SK-N-SH treated with all-trans-retinoic acid at 6 μM for 48 hours (cell line): ENCODE measurements around the gene STX1B.
A peak's percentile ranks its signal among the peaks of the same experiment; 100 is the strongest.

Experiments
- ATAC-seq: fragments of 200-7000 bp; cut with Tn5 transposase; 3 replicates; pipeline ENCODE4 v1.9.1; 2020; ENCODE audit warnings: mild to moderate bottlenecking, moderate library complexity
- ARNTL ChIP-seq: fragments of 450-650 bp; formaldehyde crosslinking; IDR thresholded peaks from 2 replicates; pipeline ENCODE4 v1.5.0; 2020; ENCODE audit warnings: low read depth, mild to moderate bottlenecking, moderate library complexity, borderline replicate concordance
- BACH2 ChIP-seq: fragments of 250-450 bp; sonication (Bioruptor Pico); IDR thresholded peaks from 2 replicates; pipeline ENCODE4 v1.9.0; 2021; ENCODE audit warnings: mild to moderate bottlenecking, borderline replicate concordance
- CREB5 ChIP-seq: fragments of 250-450 bp; sonication (Bioruptor Pico); IDR thresholded peaks from 2 replicates; pipeline ENCODE4 v1.5.1; 2020; ENCODE audit warnings: low read depth, mild to moderate bottlenecking, moderate library complexity
- CSDC2 ChIP-seq: fragments of 250-450 bp; sonication (Bioruptor Pico); IDR thresholded peaks from 2 replicates; pipeline ENCODE4 v1.5.0; 2020; ENCODE audit warnings: mild to moderate bottlenecking, moderate library complexity
- CSRNP3 ChIP-seq: fragments of 250-450 bp; sonication (Bioruptor Pico); IDR thresholded peaks from 2 replicates; pipeline ENCODE4 v1.5.1; 2021; ENCODE audit warnings: mild to moderate bottlenecking, moderate library complexity
- ESRRG ChIP-seq: fragments of 250-450 bp; sonication (Bioruptor Pico); IDR thresholded peaks from 2 replicates; pipeline ENCODE4 v1.6.1; 2021; ENCODE audit warnings: mild to moderate bottlenecking
- ISL1 ChIP-seq: fragments of 250-450 bp; sonication (Bioruptor Pico); IDR thresholded peaks from 2 replicates; pipeline ENCODE4 v2.1.2; 2022; ENCODE audit warnings: mild to moderate bottlenecking, moderate library complexity
- OSR1 ChIP-seq: fragments of 250-450 bp; sonication (Bioruptor Pico); IDR thresholded peaks from 2 replicates; pipeline ENCODE4 v1.8.0; 2022; ENCODE audit warnings: moderate library complexity, mild to moderate bottlenecking, inconsistent platforms
- POU6F1 ChIP-seq: fragments of 250-450 bp; sonication (Bioruptor Pico); IDR thresholded peaks from 2 replicates; pipeline ENCODE4 v1.8.0; 2021; ENCODE audit warnings: low read depth, mild to moderate bottlenecking, moderate library complexity, borderline replicate concordance
- PPARA ChIP-seq: fragments of 250-450 bp; sonication (Bioruptor Pico); IDR thresholded peaks from 2 replicates; pipeline ENCODE4 v1.5.0; 2020; ENCODE audit warnings: mild to moderate bottlenecking, borderline replicate concordance
- RARB ChIP-seq: fragments of 250-450 bp; sonication (Bioruptor Pico); IDR thresholded peaks from 2 replicates; pipeline ENCODE4 v1.8.0; 2021; ENCODE audit warnings: mild to moderate bottlenecking, moderate library complexity
- TCF4 ChIP-seq: fragments of 250-450 bp; sonication (Bioruptor Pico); IDR thresholded peaks from 2 replicates; pipeline ENCODE4 v1.8.0; 2021; ENCODE audit warnings: mild to moderate bottlenecking, moderate library complexity, borderline replicate concordance
- TOX ChIP-seq: fragments of 250-450 bp; sonication (Bioruptor Pico); IDR thresholded peaks from 2 replicates; pipeline ENCODE4 v1.8.0; 2021; ENCODE audit warnings: mild to moderate bottlenecking, moderate library complexity, borderline replicate concordance
- TSHZ2 ChIP-seq: fragments of 250-450 bp; sonication (Bioruptor Pico); IDR thresholded peaks from 2 replicates; pipeline ENCODE4 v1.5.0; 2020; ENCODE audit warnings: mild to moderate bottlenecking, moderate library complexity
- ZFP3 ChIP-seq: fragments of 250-450 bp; sonication (Bioruptor Pico); IDR thresholded peaks from 2 replicates; pipeline ENCODE4 v1.5.0; 2020; ENCODE audit warnings: mild to moderate bottlenecking, moderate library complexity
- ZFP30 ChIP-seq: fragments of 450-650 bp; formaldehyde crosslinking; IDR thresholded peaks from 2 replicates; pipeline ENCODE4 v1.5.0; 2022; ENCODE audit warnings: mild to moderate bottlenecking, moderate library complexity
- ZNF565 ChIP-seq: fragments of 450-650 bp; formaldehyde crosslinking; conservative IDR thresholded peaks from 2 replicates; pipeline ENCODE4 v1.5.0; 2020; ENCODE audit warnings: low read depth, mild to moderate bottlenecking, moderate library complexity
- ZNF8 ChIP-seq: fragments of 450-650 bp; formaldehyde crosslinking; IDR thresholded peaks from 2 replicates; pipeline ENCODE4 v1.5.0; 2020; ENCODE audit warnings: mild to moderate bottlenecking, moderate library complexity

Gene STX1B

GRCh38 chr16:31055613-31056012 lies 45.2 kb upstream of the STX1B start (continued):
- no peak for TF ChIP-seq TCF4 (CRISPR knock-in tag)
- no peak for TF ChIP-seq ZNF565 (CRISPR knock-in tag)
- TF ChIP-seq ESRRG, result no peak
- TF ChIP-seq OSR1 (CRISPR knock-in tag), result no peak

GRCh38 chr16:31052114-31052513 lies 41.7 kb upstream of the STX1B start:
- TF ChIP-seq ESRRG (no peak), ARNTL (CRISPR knock-in tag) (no peak), ISL1 (no peak), ZNF8 (CRISPR knock-in tag) (no peak), TCF4 (CRISPR knock-in tag) (no peak)
- peak; percentile 78 for ATAC-seq

GRCh38 chr16:31050280-31051030 lies 40.0 kb upstream of the STX1B start:
- no peak for ATAC-seq
- no peak for TF ChIP-seq CSDC2 (CRISPR knock-in tag)
- no peak for TF ChIP-seq TSHZ2 (CRISPR knock-in tag)
- TF ChIP-seq ZFP3 (CRISPR knock-in tag), result no peak
- no peak for TF ChIP-seq TCF4 (CRISPR knock-in tag)
- TF ChIP-seq CSRNP3, result no peak
- TF ChIP-seq CREB5 (CRISPR knock-in tag), result no peak
- no peak for TF ChIP-seq OSR1 (CRISPR knock-in tag)
- no peak for TF ChIP-seq ZNF8 (CRISPR knock-in tag)
- no peak for TF ChIP-seq TOX (CRISPR knock-in tag)
- TF ChIP-seq ZFP30 (CRISPR knock-in tag), result no peak
- TF ChIP-seq BACH2, result no peak
- no peak for TF ChIP-seq RARB (CRISPR knock-in tag)
- no peak for TF ChIP-seq ISL1
- TF ChIP-seq ZNF565 (CRISPR knock-in tag), result no peak
- TF ChIP-seq PPARA (CRISPR knock-in tag), result no peak
- TF ChIP-seq, all 23 proteins: peak for 0

DNA sequence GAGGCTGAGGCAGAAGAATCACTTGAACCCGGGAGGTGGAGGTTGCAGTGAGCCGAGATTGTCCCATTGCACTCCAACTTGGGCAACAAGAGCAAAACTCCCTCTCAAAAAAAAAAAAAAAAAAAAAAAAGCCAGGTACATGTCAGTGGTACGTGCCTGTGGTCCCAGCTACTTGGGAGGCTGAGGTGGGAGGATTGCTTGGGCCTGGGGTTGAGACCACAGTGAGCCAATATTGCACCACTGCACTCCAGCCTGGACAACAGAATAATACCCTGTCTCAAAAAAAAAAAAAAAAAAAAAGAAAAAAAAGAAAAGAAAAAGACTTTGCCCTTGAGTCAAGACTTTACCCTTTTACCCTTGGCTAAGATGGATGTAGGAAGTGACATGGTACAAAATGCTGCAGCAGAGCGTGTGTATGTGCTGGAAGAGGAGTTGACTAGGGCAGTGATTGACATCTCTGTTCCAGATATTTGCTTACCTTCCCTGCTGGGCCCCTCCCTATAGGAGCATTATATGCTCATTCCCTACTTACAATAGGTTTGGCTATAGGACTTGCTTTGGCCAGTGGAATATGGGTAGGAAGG lies 33.6 kb upstream of the STX1B start:
- TF ChIP-seq CREB5 (CRISPR knock-in tag), result no peak
- no peak for TF ChIP-seq RARB (CRISPR knock-in tag)
- no peak for TF ChIP-seq ZFP30 (CRISPR knock-in tag)
- no peak for TF ChIP-seq TSHZ2 (CRISPR knock-in tag)
- TF ChIP-seq OSR1 (CRISPR knock-in tag), result no peak
- TF ChIP-seq POU6F1 (CRISPR knock-in tag), result no peak
- TF ChIP-seq TOX (CRISPR knock-in tag), result no peak
- no peak for TF ChIP-seq ESRRG
- ATAC-seq, result no peak
